ENCODE results near the gene CHST3. TPM values are rescaled to one million over a fixed set of nuclear protein-coding genes. Genes with fewer than 3 reads are reported as not detected.

The CHST3 gene
- total RNA-seq, 1 donor: 43.1 TPM

GRCh38 chr10:72014785-72015480, 50.7 kb downstream of the CHST3 start:
- H3K9me3 ChIP-seq (ENCODE audit: low read depth, low read length): no peaks in the 10 kb centered on the region
- peaks cover 11% of the 10 kb centered on the region for H3K79me2 ChIP-seq (ENCODE audit: insufficient read depth, low read length)
- no peak overlapping the region for H2AFZ ChIP-seq (ENCODE audit: low read length)
- no peak for TF ChIP-seq CTCF (IDR thresholded peaks at IDR 0.05; ENCODE audit: extremely low read depth, low read depth, low read length)
- no peak overlapping the region for H3K4me2 ChIP-seq (ENCODE audit: insufficient read depth, low read length)
- DNase-seq (ENCODE audit: insufficient read length, low spot score, missing footprints): peak; percentile 48
- no peaks in the 10 kb centered on the region for H3K27me3 ChIP-seq (ENCODE audit: insufficient read depth, low read length)
- peaks cover 12% of the 10 kb centered on the region for H3K4me1 ChIP-seq (ENCODE audit: insufficient read depth, low read length)
- H4K20me1 ChIP-seq (ENCODE audit: insufficient read depth, low read length): peaks cover 5% of the 10 kb centered on the region
- H3K4me3 ChIP-seq (ENCODE audit: insufficient read depth, low read length): no peak overlapping the region
- H3K27ac ChIP-seq (ENCODE audit: low read depth, low read length): no peak overlapping the region
- peaks cover 12% of the 10 kb centered on the region for H3K36me3 ChIP-seq (ENCODE audit: insufficient read depth, low read length)

GRCh38 chr10:72015841-72016240, 51.6 kb downstream of the CHST3 start:
- no peak overlapping the region for H3K4me2 ChIP-seq (ENCODE audit: insufficient read depth, low read length)
- no peak overlapping the region for H2AFZ ChIP-seq (ENCODE audit: low read length)
- H3K79me2 ChIP-seq (ENCODE audit: insufficient read depth, low read length): peaks cover 5% of the 10 kb centered on the region
- no peak overlapping the region for H3K4me3 ChIP-seq (ENCODE audit: insufficient read depth, low read length)
- peaks cover 7% of the 10 kb centered on the region for H3K36me3 ChIP-seq (ENCODE audit: insufficient read depth, low read length)
- H4K20me1 ChIP-seq (ENCODE audit: insufficient read depth, low read length): peaks cover 5% of the 10 kb centered on the region
- peak; percentile 23 for DNase-seq (ENCODE audit: insufficient read length, low spot score, missing footprints)
- H3K4me1 ChIP-seq (ENCODE audit: insufficient read depth, low read length): peaks cover 7% of the 10 kb centered on the region
- no peaks in the 10 kb centered on the region for H3K27me3 ChIP-seq (ENCODE audit: insufficient read depth, low read length)
- no peaks in the 10 kb centered on the region for H3K9me3 ChIP-seq (ENCODE audit: low read depth, low read length)
- no peak overlapping the region for H3K27ac ChIP-seq (ENCODE audit: low read depth, low read length)
- no peak for TF ChIP-seq CTCF (IDR thresholded peaks at IDR 0.05; ENCODE audit: extremely low read depth, low read depth, low read length)

- H3K36me3 ChIP-seq (ENCODE audit: insufficient read depth, low read length): no peaks in the 10 kb centered on the region
- no peak for TF ChIP-seq CTCF (IDR thresholded peaks at IDR 0.05; ENCODE audit: extremely low read depth, low read depth, low read length)
- no peak overlapping the region for H2AFZ ChIP-seq (ENCODE audit: low read length)
- peak; percentile 85 for DNase-seq (ENCODE audit: insufficient read length, low spot score, missing footprints)
- no peaks in the 10 kb centered on the region for H3K79me2 ChIP-seq (ENCODE audit: insufficient read depth, low read length)
- H3K27ac ChIP-seq (ENCODE audit: low read depth, low read length): no peak overlapping the region
- H3K9me3 ChIP-seq (ENCODE audit: low read depth, low read length): no peaks in the 10 kb centered on the region
- peaks cover 7% of the 10 kb centered on the region for H3K4me1 ChIP-seq (ENCODE audit: insufficient read depth, low read length)
- H4K20me1 ChIP-seq (ENCODE audit: insufficient read depth, low read length): peaks cover 5% of the 10 kb centered on the region
- no peak overlapping the region for H3K4me2 ChIP-seq (ENCODE audit: insufficient read depth, low read length)
- H3K27me3 ChIP-seq (ENCODE audit: insufficient read depth, low read length): no peaks in the 10 kb centered on the region
- H3K4me3 ChIP-seq (ENCODE audit: insufficient read depth, low read length): no peak overlapping the region
Observed at GRCh38 chr10:72016608-72017300, 52.6 kb downstream of the CHST3 start.

All from osteoblast (primary cell).